Memory B cell (primary cell): ENCODE data around the gene LRRFIP1.
"Not testable (repeated sequence)": the region's sequence is repeated elsewhere in the genome, so short reads cannot be mapped to it uniquely, and the experiment has no call there.

Source experiments
- ATAC-seq: fragments of 150-1000 bp; cut with Tn5 transposase; 2 replicates; pipeline ENCODE4 v1.10.0; 2021; ENCODE audit warnings: low read depth, mild to moderate bottlenecking, moderate library complexity
- DNase-seq, 2 donors: peaks; one replicate each; pipeline ENCODE4 v3.0.0; 2022; ENCODE audit warnings: low spot score in 2 of 2
- H3K27ac Mint-ChIP-seq: one replicate; pipeline ENCODE4 v1.8.0; 2022; ENCODE audit warnings: mild to moderate bottlenecking, moderate library complexity, mixed read lengths
- H3K27me3 Mint-ChIP-seq: one replicate; pipeline ENCODE4 v1.8.0; 2022; ENCODE audit warnings: mixed read lengths
- H3K36me3 Mint-ChIP-seq: one replicate; pipeline ENCODE4 v1.8.0; 2022; ENCODE audit warnings: mild to moderate bottlenecking, mixed read lengths
- H3K4me1 Mint-ChIP-seq: one replicate; pipeline ENCODE4 v1.8.0; 2022; ENCODE audit warnings: mixed read lengths
- H3K4me3 Mint-ChIP-seq: one replicate; pipeline ENCODE4 v1.8.0; 2022; ENCODE audit warnings: mild to moderate bottlenecking, moderate library complexity, mixed read lengths
- H3K9me3 Mint-ChIP-seq: one replicate; pipeline ENCODE4 v1.8.0; 2022; ENCODE audit warnings: mixed read lengths

LRRFIP1 gene

GRCh38 chr2:237603049-237603717, 24.2 kb upstream of the LRRFIP1 start:
- Mint-ChIP-seq H3K36me3 (no peaks in the 10 kb centered on the region), H3K4me1 (peaks cover 11% of the 10 kb centered on the region), H3K27ac (peak overlapping the region; percentile 91), H3K4me3 (peak overlapping the region; percentile 66), H3K9me3 (no peaks in the 10 kb centered on the region), H3K27me3 (peaks cover 6% of the 10 kb centered on the region)
- no peak for DNase-seq
- no peak for ATAC-seq

GRCh38 chr2:237603718-237604362, 23.5 kb upstream of the LRRFIP1 start:
- Mint-ChIP-seq H3K4me1 (peaks cover 11% of the 10 kb centered on the region), H3K9me3 (no peaks in the 10 kb centered on the region)
- DNase-seq: peak; percentile 49 to 65

GRCh38 chr2:237604391-237604790, 23.0 kb upstream of the LRRFIP1 start:
- no peak overlapping the region for H3K4me3 Mint-ChIP-seq
- H3K36me3 Mint-ChIP-seq: no peaks in the 10 kb centered on the region
- peak overlapping the region; percentile 91 for H3K27ac Mint-ChIP-seq
- ATAC-seq (no peak), DNase-seq (no peak)
- no peaks in the 10 kb centered on the region for H3K9me3 Mint-ChIP-seq
- peaks cover 10% of the 10 kb centered on the region for H3K27me3 Mint-ChIP-seq
- H3K4me1 Mint-ChIP-seq: peaks cover 11% of the 10 kb centered on the region

More at GRCh38 chr2:237603718-237604362, 23.5 kb upstream of the LRRFIP1 start:
- Mint-ChIP-seq H3K36me3 (no peaks in the 10 kb centered on the region), H3K27me3 (peaks cover 10% of the 10 kb centered on the region), H3K27ac (peak overlapping the region; percentile 91), H3K4me3 (peak overlapping the region; percentile 66)
- peak; percentile 97 for ATAC-seq

GRCh38 chr2:237604960-237605359, 22.4 kb upstream of the LRRFIP1 start:
- Mint-ChIP-seq H3K27ac (peak overlapping the region; percentile 91), H3K4me3 (no peak overlapping the region), H3K36me3 (no peaks in the 10 kb centered on the region), H3K4me1 (peaks cover 11% of the 10 kb centered on the region), H3K9me3 (no peaks in the 10 kb centered on the region), H3K27me3 (peaks cover 13% of the 10 kb centered on the region)
- DNase-seq (no peak), ATAC-seq (no peak)

- peaks cover 11% of the 10 kb centered on the region for H3K4me1 Mint-ChIP-seq
- DNase-seq, H3K9me3 Mint-ChIP-seq, H3K36me3 Mint-ChIP-seq, H3K4me3 Mint-ChIP-seq, ATAC-seq: not testable (repeated sequence)
- H3K27ac Mint-ChIP-seq: peak overlapping the region; percentile 67
- peaks cover 17% of the 10 kb centered on the region for H3K27me3 Mint-ChIP-seq
These were observed 20.9 kb upstream of the LRRFIP1 start for GRCh38 chr2:237606522-237606921.

- peaks cover 20% of the 10 kb centered on the region for H3K27me3 Mint-ChIP-seq
- no peak overlapping the region for H3K27ac Mint-ChIP-seq
- no peak overlapping the region for H3K4me3 Mint-ChIP-seq
- DNase-seq (no peak), ATAC-seq (no peak)
- peaks cover 6% of the 10 kb centered on the region for H3K4me1 Mint-ChIP-seq
- no peaks in the 10 kb centered on the region for H3K36me3 Mint-ChIP-seq
- no peaks in the 10 kb centered on the region for H3K9me3 Mint-ChIP-seq
These were observed 14.6 kb upstream of the LRRFIP1 start for GRCh38 chr2:237612527-237613357.

GRCh38 chr2:237613679-237614078, 13.7 kb upstream of the LRRFIP1 start:
- ATAC-seq (no peak), DNase-seq (no peak)
- Mint-ChIP-seq H3K4me3 (no peak overlapping the region), H3K27me3 (peaks cover 17% of the 10 kb centered on the region), H3K36me3 (no peaks in the 10 kb centered on the region), H3K9me3 (no peaks in the 10 kb centered on the region), H3K4me1 (peaks cover 6% of the 10 kb centered on the region), H3K27ac (no peak overlapping the region)

GRCh38 chr2:237614151-237614720, 13.2 kb upstream of the LRRFIP1 start:
- no peak for DNase-seq
- Mint-ChIP-seq H3K27me3 (peaks cover 18% of the 10 kb centered on the region), H3K9me3 (no peaks in the 10 kb centered on the region), H3K36me3 (no peaks in the 10 kb centered on the region), H3K4me1 (peaks cover 6% of the 10 kb centered on the region), H3K4me3 (no peak overlapping the region), H3K27ac (no peak overlapping the region)
- ATAC-seq: no peak

GRCh38 chr2:237615631-237616249, 11.6 kb upstream of the LRRFIP1 start:
- Mint-ChIP-seq H3K4me1 (peaks cover 6% of the 10 kb centered on the region), H3K36me3 (peaks cover 2% of the 10 kb centered on the region), H3K27me3 (peaks cover 13% of the 10 kb centered on the region), H3K27ac (no peak overlapping the region), H3K9me3 (no peaks in the 10 kb centered on the region), H3K4me3 (no peak overlapping the region)
- ATAC-seq (no peak), DNase-seq (no peak)

- Mint-ChIP-seq H3K4me3 (no peak overlapping the region), H3K27me3 (peaks cover 13% of the 10 kb centered on the region), H3K36me3 (peaks cover 2% of the 10 kb centered on the region), H3K9me3 (no peaks in the 10 kb centered on the region), H3K4me1 (peaks cover 6% of the 10 kb centered on the region), H3K27ac (no peak overlapping the region)
- ATAC-seq (no peak), DNase-seq (no peak)
These were observed 11.0 kb upstream of the LRRFIP1 start for GRCh38 chr2:237616373-237616733.

- Mint-ChIP-seq H3K4me3 (no peak overlapping the region), H3K9me3 (no peaks in the 10 kb centered on the region), H3K27me3 (peaks cover 13% of the 10 kb centered on the region), H3K36me3 (peaks cover 2% of the 10 kb centered on the region), H3K4me1 (peaks cover 6% of the 10 kb centered on the region), H3K27ac (no peak overlapping the region)
- no peak for ATAC-seq
- DNase-seq: no peak
These were observed 10.4 kb upstream of the LRRFIP1 start for GRCh38 chr2:237616734-237617586.

- ATAC-seq (no peak), DNase-seq (no peak)
- Mint-ChIP-seq H3K9me3 (no peaks in the 10 kb centered on the region), H3K4me3 (no peak overlapping the region), H3K4me1 (peaks cover 6% of the 10 kb centered on the region), H3K36me3 (peaks cover 2% of the 10 kb centered on the region), H3K27ac (no peak overlapping the region), H3K27me3 (peaks cover 9% of the 10 kb centered on the region)
These were observed 9.8 kb upstream of the LRRFIP1 start for GRCh38 chr2:237617587-237617982.

- DNase-seq (no peak), ATAC-seq (no peak)
- H3K4me3 Mint-ChIP-seq: no peak overlapping the region
- peaks cover 6% of the 10 kb centered on the region for H3K4me1 Mint-ChIP-seq
- peaks cover 9% of the 10 kb centered on the region for H3K27me3 Mint-ChIP-seq
- H3K36me3 Mint-ChIP-seq: peaks cover 2% of the 10 kb centered on the region
- H3K9me3 Mint-ChIP-seq: no peaks in the 10 kb centered on the region
- H3K27ac Mint-ChIP-seq: no peak overlapping the region
These were observed 8.9 kb upstream of the LRRFIP1 start for GRCh38 chr2:237618449-237618848.
